ENCODE measurements around the gene MARCHF5.

GRCh38 chr10:92327445-92328433, 36.8 kb downstream of the MARCHF5 start:
- TF ChIP-seq EP300 (IDR thresholded peaks at IDR 0.05) (no peak), CTCF (IDR thresholded peaks at IDR 0.05) (no peak), POLR2AphosphoS5 (IDR thresholded peaks at IDR 0.05) (no peak), POLR2A (IDR thresholded peaks at IDR 0.05; ENCODE audit: low read depth) (no peak)
